HEK293T (cell line): ENCODE data around the gene PDXDC1.
"Not testable (repeated sequence)": the region's sequence is repeated elsewhere in the genome, so short reads cannot be mapped to it uniquely, and the experiment has no call there.

Source experiments
- CTCF ChIA-PET: fragments of 350-600 bp; formaldehyde crosslinking; extraction: SDS; loops from one replicate; lab custom pipeline; 2021; ENCODE audit warnings: antibody characterized with exemption, inconsistent platforms; lab: Yijun Ruan, JAX
- POLR2A ChIA-PET: fragments of 350-600 bp; formaldehyde crosslinking; extraction: SDS; loops from one replicate; lab custom pipeline; 2020; ENCODE audit warnings: antibody characterized with exemption, inconsistent platforms; lab: Yijun Ruan, JAX
- DNase-seq: peaks from one replicate; pipeline ENCODE4 v3.0.0; 2012; ENCODE audit warnings: mixed read lengths; ENCODE audit errors: extremely low spot score
- ARNT ChIP-seq: fragments of 450-650 bp; IDR thresholded peaks from 2 replicates; pipeline ENCODE4 v1.6.1; 2017; ENCODE audit warnings: mild to moderate bottlenecking
- BHLHE40 ChIP-seq: fragments of 450-650 bp; IDR thresholded peaks from 2 replicates; pipeline ENCODE4 v1.6.1; 2016; ENCODE audit warnings: mild to moderate bottlenecking, moderate library complexity, borderline replicate concordance
- ELF4 ChIP-seq: fragments of 450-650 bp; IDR thresholded peaks from 2 replicates; pipeline ENCODE4 v1.6.1; 2017; ENCODE audit warnings: antibody characterized with exemption
- HDGF ChIP-seq: fragments of 450-650 bp; IDR thresholded peaks from 2 replicates; pipeline ENCODE4 v1.6.1; 2017; ENCODE audit warnings: antibody characterized with exemption, borderline replicate concordance
- NFRKB ChIP-seq: fragments of 450-650 bp; IDR thresholded peaks from 2 replicates; pipeline ENCODE4 v1.6.1; 2016; ENCODE audit warnings: mild to moderate bottlenecking, moderate library complexity
- SP1 ChIP-seq: fragments of 450-650 bp; IDR thresholded peaks from 2 replicates; pipeline ENCODE4 v1.6.1; 2017
- SUZ12 ChIP-seq: fragments of 450-650 bp; IDR thresholded peaks from 2 replicates; pipeline ENCODE4 v1.6.1; 2016; ENCODE audit warnings: mild to moderate bottlenecking
- TARDBP ChIP-seq: fragments of 450-650 bp; IDR thresholded peaks from 2 replicates; pipeline ENCODE4 v1.6.1; 2016
- ZNF384 ChIP-seq: fragments of 450-650 bp; IDR thresholded peaks from 2 replicates; pipeline ENCODE4 v1.6.1; 2016
- TF ChIP-seq, protein P1 (sequence below): fragments of 450-650 bp; IDR thresholded peaks from 2 replicates; pipeline ENCODE4 v1.6.1; 2016

PDXDC1 gene, protein sequence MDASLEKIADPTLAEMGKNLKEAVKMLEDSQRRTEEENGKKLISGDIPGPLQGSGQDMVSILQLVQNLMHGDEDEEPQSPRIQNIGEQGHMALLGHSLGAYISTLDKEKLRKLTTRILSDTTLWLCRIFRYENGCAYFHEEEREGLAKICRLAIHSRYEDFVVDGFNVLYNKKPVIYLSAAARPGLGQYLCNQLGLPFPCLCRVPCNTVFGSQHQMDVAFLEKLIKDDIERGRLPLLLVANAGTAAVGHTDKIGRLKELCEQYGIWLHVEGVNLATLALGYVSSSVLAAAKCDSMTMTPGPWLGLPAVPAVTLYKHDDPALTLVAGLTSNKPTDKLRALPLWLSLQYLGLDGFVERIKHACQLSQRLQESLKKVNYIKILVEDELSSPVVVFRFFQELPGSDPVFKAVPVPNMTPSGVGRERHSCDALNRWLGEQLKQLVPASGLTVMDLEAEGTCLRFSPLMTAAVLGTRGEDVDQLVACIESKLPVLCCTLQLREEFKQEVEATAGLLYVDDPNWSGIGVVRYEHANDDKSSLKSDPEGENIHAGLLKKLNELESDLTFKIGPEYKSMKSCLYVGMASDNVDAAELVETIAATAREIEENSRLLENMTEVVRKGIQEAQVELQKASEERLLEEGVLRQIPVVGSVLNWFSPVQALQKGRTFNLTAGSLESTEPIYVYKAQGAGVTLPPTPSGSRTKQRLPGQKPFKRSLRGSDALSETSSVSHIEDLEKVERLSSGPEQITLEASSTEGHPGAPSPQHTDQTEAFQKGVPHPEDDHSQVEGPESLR

DNA sequence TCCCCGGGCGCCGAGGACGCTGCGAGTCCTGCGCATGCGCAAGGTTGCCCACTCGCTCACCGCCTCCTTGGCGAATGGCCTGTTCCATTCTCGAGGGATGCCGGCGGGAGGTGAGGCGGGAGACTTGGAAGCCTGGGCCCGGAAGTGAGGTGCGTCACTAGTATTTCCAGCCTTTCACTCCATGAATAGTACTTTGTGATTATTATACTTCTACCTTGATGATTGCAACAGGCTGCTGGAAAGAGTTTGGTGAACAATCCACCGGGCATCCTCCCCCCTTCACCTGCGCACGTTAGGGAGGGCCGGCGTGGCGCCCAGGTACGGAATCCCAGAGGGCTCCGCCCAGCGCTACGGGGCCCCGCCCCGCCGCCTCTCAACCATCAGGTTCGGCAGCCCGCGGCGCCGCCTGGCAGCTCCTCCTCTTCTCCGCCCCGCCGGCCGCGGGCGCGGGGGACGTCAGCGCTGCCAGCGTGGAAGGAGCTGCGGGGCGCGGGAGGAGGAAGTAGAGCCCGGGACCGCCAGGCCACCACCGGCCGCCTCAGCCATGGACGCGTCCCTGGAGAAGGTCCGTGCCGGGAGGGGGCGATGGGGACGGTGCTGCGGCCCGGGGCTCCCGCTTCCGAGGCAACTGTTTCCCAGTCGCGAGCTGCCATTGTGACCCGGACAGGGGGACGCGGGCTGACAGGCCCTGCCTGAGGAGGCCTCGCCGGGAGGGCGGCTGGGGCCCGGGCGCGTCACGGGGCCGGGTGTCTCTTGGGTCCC lies at the start of gene PDXDC1:
PDXDC1 (plus strand) TSS at position 371 of the 762 bp plus-strand sequence; CDS start at position 545, 174 bp downstream.
- POLR2A ChIA-PET: interaction anchor here (1.1 kb wide), 1 partner anchor 81 kb away, joined by 3 read pairs; the partner anchor contains the start of gene NTAN1
- peak; percentile 84 for TF ChIP-seq BHLHE40
- CTCF ChIA-PET: not testable (repeated sequence)
- peak; percentile 91 for DNase-seq

- CTCF ChIA-PET, POLR2A ChIA-PET: not testable (repeated sequence)
- DNase-seq: peak; percentile 6
Measured at GRCh38 chr16:14928064-14928714, 46.6 kb upstream of the PDXDC1 start.

- DNase-seq, CTCF ChIA-PET, POLR2A ChIA-PET: not testable (repeated sequence)
Measured at GRCh38 chr16:14929176-14929575, 45.6 kb upstream of the PDXDC1 start.

DNA sequence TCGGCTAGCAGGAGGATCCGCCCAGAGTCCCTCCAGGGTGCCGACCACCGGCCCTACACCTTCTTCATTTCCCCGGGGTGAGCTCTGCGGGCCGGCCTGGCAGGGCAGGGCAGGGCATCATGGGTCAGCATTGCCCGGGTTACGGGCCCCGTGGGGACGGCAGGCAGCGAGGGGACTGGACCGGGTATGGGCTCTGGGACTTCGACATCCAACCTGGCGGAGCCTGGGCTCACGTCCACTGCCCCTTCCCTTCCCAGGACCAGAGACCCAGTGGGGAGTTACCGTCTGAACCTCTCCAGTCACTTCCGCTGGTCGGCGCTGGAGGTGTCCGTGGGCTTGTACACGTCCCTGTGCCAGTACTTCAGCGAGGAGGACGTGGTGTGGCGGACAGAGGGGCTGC lies 44.6 kb upstream of the PDXDC1 start:
- DNase-seq, CTCF ChIA-PET, POLR2A ChIA-PET: not testable (repeated sequence)

DNA sequence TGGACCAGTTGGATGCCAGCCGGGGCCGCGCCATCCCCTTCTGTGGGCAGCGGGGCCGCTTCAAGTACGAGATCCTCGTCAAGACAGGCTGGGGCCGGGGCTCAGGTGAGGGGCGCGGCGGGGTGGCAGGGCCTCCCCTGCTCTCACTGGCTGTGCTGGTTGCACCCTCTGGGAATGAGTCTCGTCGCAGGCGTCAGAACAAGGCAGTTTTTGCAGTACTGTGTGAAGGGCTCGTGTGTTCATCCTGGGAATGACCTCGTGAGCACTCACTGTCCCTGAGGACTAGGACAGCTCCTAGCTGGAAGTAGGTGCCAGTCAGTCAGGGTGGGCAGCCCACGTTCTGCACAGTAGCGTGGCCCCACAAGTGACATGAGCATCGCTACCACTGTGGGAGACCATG lies 43.9 kb upstream of the PDXDC1 start:
- CTCF ChIA-PET, DNase-seq, POLR2A ChIA-PET: not testable (repeated sequence)

DNA sequence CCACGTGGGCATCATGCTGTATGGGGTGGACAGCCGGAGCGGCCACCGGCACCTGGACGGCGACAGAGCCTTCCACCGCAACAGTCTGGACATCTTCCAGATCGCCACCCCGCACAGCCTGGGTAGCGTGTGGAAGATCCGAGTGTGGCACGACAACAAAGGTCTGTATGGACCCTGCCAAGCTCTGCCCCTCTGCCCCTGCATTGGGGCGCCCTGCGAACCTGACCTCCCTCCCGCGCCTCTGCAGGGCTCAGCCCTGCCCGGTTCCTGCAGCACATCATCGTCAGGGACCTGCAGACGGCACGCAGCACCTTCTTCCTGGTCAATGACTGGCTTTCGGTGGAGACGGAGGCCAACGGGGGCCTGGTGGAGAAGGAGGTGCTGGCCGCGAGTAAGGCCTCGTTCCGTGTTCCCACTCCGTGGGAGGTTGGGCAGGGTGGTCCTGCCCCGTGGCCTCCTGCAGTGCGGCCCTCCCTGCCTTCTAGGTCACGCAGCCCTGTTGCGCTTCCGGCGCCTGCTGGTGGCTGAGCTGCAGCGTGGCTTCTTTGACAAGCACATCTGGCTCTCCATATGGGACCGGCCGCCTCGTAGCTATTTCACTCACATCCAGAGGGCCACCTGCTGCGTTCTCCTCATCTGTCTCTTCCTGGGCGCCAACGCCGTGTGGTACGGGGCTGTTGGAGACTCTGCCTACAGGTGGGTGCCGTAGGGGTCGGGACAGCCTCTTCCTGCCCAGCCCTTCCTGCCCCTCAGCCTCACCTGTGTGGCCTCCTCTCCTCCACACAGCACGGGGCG lies 42.0 kb upstream of the PDXDC1 start:
- POLR2A ChIA-PET, CTCF ChIA-PET, DNase-seq: not testable (repeated sequence)

DNA sequence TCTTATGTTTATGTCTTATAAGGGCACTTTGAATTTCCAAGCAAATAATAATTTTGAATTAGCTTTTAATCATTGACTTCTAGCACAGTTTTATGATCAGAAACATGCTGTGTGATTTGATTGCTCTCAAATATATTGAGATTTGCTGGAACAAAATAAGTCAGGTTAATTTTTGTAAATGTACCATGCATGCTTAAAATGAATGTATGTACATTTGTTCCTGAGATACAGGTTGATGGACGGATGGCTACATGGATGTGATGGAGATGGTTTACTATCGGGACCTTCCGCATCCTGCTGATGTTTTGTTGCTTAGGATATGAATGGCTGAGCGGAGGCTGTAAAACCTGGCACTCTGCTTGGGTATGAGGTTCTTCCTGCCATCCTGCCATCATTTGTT lies 37.7 kb upstream of the PDXDC1 start, which contains the start of gene NPIPA1:
NPIPA1 (plus strand) TSS at position 301 of the 400 bp plus-strand sequence; CDS start at position 301, 0 bp downstream.
- DNase-seq, POLR2A ChIA-PET, CTCF ChIA-PET: not testable (repeated sequence)

- DNase-seq, POLR2A ChIA-PET, CTCF ChIA-PET: not testable (repeated sequence)
Measured at GRCh38 chr16:14937994-14938393, 36.8 kb upstream of the PDXDC1 start.

DNA sequence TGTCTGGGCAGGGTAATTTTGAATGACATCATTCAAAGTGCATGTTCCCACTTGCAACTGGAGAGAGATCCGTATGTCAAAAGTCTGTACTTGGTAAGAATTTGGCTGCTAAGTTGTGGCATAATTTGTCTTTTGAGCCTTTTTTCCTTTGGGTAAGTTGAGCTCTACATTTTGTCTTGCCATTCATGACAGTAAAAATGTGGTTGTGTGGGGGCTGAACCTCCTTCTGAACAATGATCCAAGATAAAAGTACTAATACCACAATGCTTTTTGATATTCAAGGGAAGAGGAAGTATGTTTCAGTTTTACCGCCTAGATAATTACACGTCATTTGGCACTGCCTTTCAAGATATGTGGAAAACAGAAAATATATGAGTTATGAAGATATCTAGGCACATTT lies 32.1 kb upstream of the PDXDC1 start:
- DNase-seq, POLR2A ChIA-PET, CTCF ChIA-PET: not testable (repeated sequence)

DNA sequence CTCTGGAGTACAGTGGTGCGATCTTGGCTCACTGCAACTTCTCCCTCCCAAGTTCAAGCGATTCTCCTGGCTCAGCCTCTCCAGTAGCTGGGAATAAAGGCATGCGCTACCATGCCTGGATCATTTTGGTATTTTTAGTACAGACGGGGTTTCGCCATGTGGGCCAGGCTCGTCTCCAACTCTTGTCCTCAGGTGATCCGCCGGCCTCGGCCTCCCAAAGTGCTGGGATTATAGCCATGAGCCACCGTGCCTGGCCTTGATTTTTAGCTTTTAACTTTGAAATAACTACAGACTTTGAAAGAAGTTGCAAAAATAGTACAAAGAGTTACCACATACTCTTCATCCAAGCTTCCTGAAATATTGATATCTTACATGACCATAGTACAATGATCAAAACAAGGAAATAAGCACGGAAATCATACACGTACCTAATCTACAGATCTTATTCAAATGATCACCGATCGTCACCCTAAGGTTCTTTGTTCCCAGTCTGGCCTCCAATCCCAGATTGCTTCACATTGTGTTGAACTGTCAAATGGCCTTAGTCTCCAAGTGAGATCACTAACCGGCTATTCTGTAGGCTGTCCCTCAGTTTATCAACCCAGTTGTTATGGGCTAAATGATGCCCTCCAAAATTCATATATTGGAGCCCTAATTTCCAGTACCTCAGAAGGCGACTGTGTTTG lies 19.1 kb upstream of the PDXDC1 start:
- ChIA-PET CTCF (no interaction called here), POLR2A (no interaction called here)
- TF ChIP-seq, protein P1, sequence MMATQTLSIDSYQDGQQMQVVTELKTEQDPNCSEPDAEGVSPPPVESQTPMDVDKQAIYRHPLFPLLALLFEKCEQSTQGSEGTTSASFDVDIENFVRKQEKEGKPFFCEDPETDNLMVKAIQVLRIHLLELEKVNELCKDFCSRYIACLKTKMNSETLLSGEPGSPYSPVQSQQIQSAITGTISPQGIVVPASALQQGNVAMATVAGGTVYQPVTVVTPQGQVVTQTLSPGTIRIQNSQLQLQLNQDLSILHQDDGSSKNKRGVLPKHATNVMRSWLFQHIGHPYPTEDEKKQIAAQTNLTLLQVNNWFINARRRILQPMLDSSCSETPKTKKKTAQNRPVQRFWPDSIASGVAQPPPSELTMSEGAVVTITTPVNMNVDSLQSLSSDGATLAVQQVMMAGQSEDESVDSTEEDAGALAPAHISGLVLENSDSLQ: no peak
- TF ChIP-seq SUZ12 (no peak), NFRKB (no peak), ELF4 (no peak), SP1 (no peak), TARDBP (no peak), ARNT (no peak), HDGF (no peak), ZNF384 (no peak)
- DNase-seq: no peak
